A549 (cell line): Measurements from ENCODE around the gene DPYSL3. TPM values are rescaled to one million over a fixed set of nuclear protein-coding genes. Genes with fewer than 3 reads are reported as not detected.

ENCODE experiments used
- ATAC-seq, 2 experiments: fragments of 200-7000 bp in 1 of 2; fragments of >200 bp in 1 of 2; cut with Nextera tagmentation in 1 of 2; cut with Tn5 transposase in 1 of 2; 3 replicates each; pipeline versions ENCODE4 v1.8.0 to v1.9.1; 2018 to 2020; ENCODE audit warnings: mild to moderate bottlenecking in 1 of 2, moderate library complexity in 1 of 2
- CTCF ChIA-PET: fragments of 300-600 bp; sonication (Branson Sonifier 250); formaldehyde crosslinking; extraction: SDS; loops from one replicate; lab custom pipeline; 2021; ENCODE audit warnings: antibody characterized with exemption, inconsistent platforms; lab: Yijun Ruan, JAX
- POLR2A ChIA-PET: fragments of 350-600 bp; formaldehyde crosslinking; extraction: SDS; loops from one replicate; lab custom pipeline; 2021; ENCODE audit warnings: antibody characterized with exemption, inconsistent platforms; lab: Yijun Ruan, JAX
- DNase-seq, 2 experiments: peaks; one replicate each; pipeline versions ENCODE4 v3.0.0 to v3.0.0-alpha.2; 2011 to 2016; ENCODE audit warnings: low read depth in 1 of 2, low spot score in 1 of 2
- FAIRE-seq: peaks from 2 replicates; lab custom pipeline; 2011; peaks lifted over from hg19 to GRCh38; lab: Jason Lieb, UNC
- H3K27ac ChIP-seq, 2 experiments: fragments of >200 bp; sonication (Bioruptor Twin); formaldehyde crosslinking; 3 replicates each; pipeline ENCODE4 v1.5.1; 2016 to 2017
- H3K4me1 ChIP-seq: fragments of >200 bp; sonication (Bioruptor Twin); formaldehyde crosslinking; 3 replicates; pipeline ENCODE4 v1.6.1; 2016
- H3K4me2 ChIP-seq: fragments of >200 bp; sonication (Bioruptor Twin); formaldehyde crosslinking; 3 replicates; pipeline ENCODE4 v1.6.1; 2016
- H3K4me3 ChIP-seq: fragments of >200 bp; sonication (Bioruptor Twin); formaldehyde crosslinking; 3 replicates; pipeline ENCODE4 v1.5.1; 2016
- H3K9me3 ChIP-seq: fragments of >200 bp; sonication (Bioruptor Twin); formaldehyde crosslinking; 3 replicates; pipeline ENCODE4 v1.6.1; 2016
- BCL3 ChIP-seq: fragments of >200 bp; sonication (Bioruptor Twin); formaldehyde crosslinking; IDR thresholded peaks from 3 replicates; pipeline ENCODE4 v1.6.1; 2016
- CEBPB ChIP-seq, 2 experiments: fragments of >200 bp in 1 of 2; sonication (Bioruptor Twin) in 1 of 2; formaldehyde crosslinking in 1 of 2; IDR thresholded peaks; 2 replicates each; pipeline ENCODE4 v1.6.1; 2012 to 2016
- EHMT2 ChIP-seq: fragments of 200-600 bp; sonication (generic); IDR thresholded peaks from 2 replicates; pipeline ENCODE4 v1.6.1; 2016; ENCODE audit warnings: antibody characterized with exemption, low read depth, mild to moderate bottlenecking, moderate library complexity
- EP300 ChIP-seq, 2 experiments: fragments of >200 bp; sonication (Bioruptor Twin); formaldehyde crosslinking; IDR thresholded peaks; 2 replicates in 1 of 2; 3 replicates in 1 of 2; pipeline ENCODE4 v1.6.1; 2016 to 2017
- FOSB ChIP-seq: fragments of 250-450 bp; sonication (Bioruptor Pico); IDR thresholded peaks from 2 replicates; pipeline ENCODE4 v1.5.0; 2020; ENCODE audit warnings: mild to moderate bottlenecking, moderate library complexity
- FOXS1 ChIP-seq: fragments of 250-450 bp; sonication (Bioruptor Pico); IDR thresholded peaks from 2 replicates; pipeline ENCODE4 v1.5.0; 2020; ENCODE audit warnings: mild to moderate bottlenecking, moderate library complexity
- GATA3 ChIP-seq: IDR thresholded peaks from 2 replicates; pipeline ENCODE4 v1.6.1; 2012; ENCODE audit warnings: borderline replicate concordance
- HEYL ChIP-seq: fragments of 250-450 bp; sonication (Bioruptor Pico); IDR thresholded peaks from 2 replicates; pipeline ENCODE4 v1.8.0; 2021; ENCODE audit warnings: mild to moderate bottlenecking, moderate library complexity
- HMGXB4 ChIP-seq: fragments of 250-450 bp; sonication (Bioruptor Pico); IDR thresholded peaks from 2 replicates; pipeline ENCODE4 v1.5.0; 2021; ENCODE audit warnings: mild to moderate bottlenecking, moderate library complexity, borderline replicate concordance
- JUNB ChIP-seq: fragments of >200 bp; sonication (Bioruptor Twin); formaldehyde crosslinking; IDR thresholded peaks from 2 replicates; pipeline ENCODE4 v1.6.1; 2016
- KDM1A ChIP-seq: fragments of 200-600 bp; sonication (generic); IDR thresholded peaks from 2 replicates; pipeline ENCODE4 v1.6.1; 2016; ENCODE audit warnings: low read depth, mild to moderate bottlenecking
- MAFK ChIP-seq: fragments of 450-650 bp; IDR thresholded peaks from 2 replicates; pipeline ENCODE4 v1.6.1; 2014; ENCODE audit not compliant: partially characterized antibody
- NPAS2 ChIP-seq: fragments of 250-450 bp; sonication (Bioruptor Pico); IDR thresholded peaks from 2 replicates; pipeline ENCODE4 v1.8.0; 2022; ENCODE audit warnings: mild to moderate bottlenecking, moderate library complexity, borderline replicate concordance
- PHF8 ChIP-seq: fragments of 200-600 bp; sonication (generic); IDR thresholded peaks from 2 replicates; pipeline ENCODE4 v1.6.1; 2016; ENCODE audit warnings: low read depth, mild to moderate bottlenecking, antibody characterized with exemption, moderate library complexity, borderline replicate concordance
- RAD21 ChIP-seq, 2 experiments: fragments of >200 bp in 1 of 2; sonication (Bioruptor Twin) in 1 of 2; formaldehyde crosslinking in 1 of 2; IDR thresholded peaks in 1 of 2; conservative IDR thresholded peaks in 1 of 2; 2 replicates in 1 of 2; 3 replicates in 1 of 2; pipeline ENCODE4 v1.6.1; 2012 to 2018; ENCODE audit warnings: inconsistent platforms in 1 of 2
- RNF2 ChIP-seq: fragments of 200-600 bp; sonication (generic); IDR thresholded peaks from 2 replicates; pipeline ENCODE4 v1.6.1; 2016; ENCODE audit warnings: low read depth, mild to moderate bottlenecking, antibody characterized with exemption, moderate library complexity, borderline replicate concordance
- SMC3 ChIP-seq: fragments of >200 bp; sonication (Bioruptor Twin); formaldehyde crosslinking; IDR thresholded peaks from 3 replicates; pipeline ENCODE4 v1.6.1; 2018; ENCODE audit warnings: inconsistent platforms
- SREBF2 ChIP-seq: fragments of 450-650 bp; IDR thresholded peaks from 2 replicates; pipeline ENCODE4 v1.6.1; 2014; ENCODE audit warnings: mild to moderate bottlenecking, moderate library complexity
- TP53 ChIP-seq: fragments of 250-450 bp; sonication (Bioruptor Pico); IDR thresholded peaks from 2 replicates; pipeline ENCODE4 v1.5.0; 2021; ENCODE audit warnings: mild to moderate bottlenecking, moderate library complexity
- WGBS: methylation state at CpG from one replicate; pipeline ENCODE4 v1.1.6; 2017; ENCODE audit errors: missing lambda C conversion rate; 5-methylcytosine and 5-hydroxymethylcytosine counted together
- polyA plus RNA-seq, 4 experiments: library from polyadenylated mRNA; depleted of rRNA in 3 of 4; stranded (reverse); fragments of >200 nt; fragmentation: RNase III in 1 of 4; extraction: RNeasy Plus Mini Kit Qiagen cat#74134 plus additional on column Dnase treatment in 1 of 4; gene quantifications; 2 replicates in 3 of 4; 3 replicates in 1 of 4; pipeline ENCODE4 v1.2.3, GENCODE V29; 2011 to 2017

Gene DPYSL3
- polyA plus RNA-seq, 2 of the 4 experiments (the other 2 are of a cell fraction), result 16.5 to 22.3 TPM

GRCh38 chr5:147382776-147383175, 127.1 kb downstream of the DPYSL3 start:
- ATAC-seq (no peak), FAIRE-seq (no peak), DNase-seq (no peak)
- Histone ChIP-seq H3K4me1 (no peaks in the 10 kb centered on the region), H3K4me2 (no peak overlapping the region), H3K27ac (no peak overlapping the region), H3K9me3 (peaks cover 4% of the 10 kb centered on the region; the same call in 2 of the 3 replicates), H3K4me3 (no peak overlapping the region)
- ChIA-PET POLR2A (no interaction called here), CTCF (interaction anchor here (1.4 to 4.0 kb wide), 2 partner anchors 8 to 194 kb away, joined by 5 to 14 read pairs; no protein-coding TSS in a partner anchor)
- TF ChIP-seq CEBPB (IDR thresholded peaks at IDR 0.05), result no peak
- no peak for TF ChIP-seq PHF8
- no peak for TF ChIP-seq JUNB
- no peak for TF ChIP-seq RNF2
- no peak for TF ChIP-seq KDM1A
- TF ChIP-seq HMGXB4, result no peak
- TF ChIP-seq FOSB (CRISPR knock-in tag), result no peak
- no peak for TF ChIP-seq EP300 (IDR thresholded peaks at IDR 0.05)
- no peak for TF ChIP-seq TP53 (CRISPR knock-in tag)
- TF ChIP-seq GATA3, result no peak
- 43% methylated on average over 3 of the region's 4 CpGs for WGBS

- ATAC-seq (no peak), DNase-seq (no peak), FAIRE-seq (no peak)
- Histone ChIP-seq H3K27ac (no peak overlapping the region), H3K9me3 (peaks cover 4% of the 10 kb centered on the region; the same call in 2 of the 3 replicates), H3K4me3 (no peak overlapping the region), H3K4me2 (no peak overlapping the region), H3K4me1 (no peaks in the 10 kb centered on the region)
- 29% methylated on average over 3 of the region's 3 CpGs for WGBS
- ChIA-PET CTCF (interaction anchor here (0.6 to 4.0 kb wide), 3 partner anchors 10 to 247 kb away, joined by 3 to 14 read pairs (median 5); partner anchors contain the start of gene DPYSL3), POLR2A (no interaction called here)
- TF ChIP-seq SREBF2 (no peak), HMGXB4 (no peak), SMC3 (no peak), RAD21 (conservative IDR thresholded peaks at IDR 0.05 in 1 of 2, IDR thresholded peaks at IDR 0.05 in 1 of 2) (no peak), FOSB (CRISPR knock-in tag) (no peak)
Observed at GRCh38 chr5:147381555-147381954, 128.3 kb downstream of the DPYSL3 start.

- no peak overlapping the region for H3K27ac ChIP-seq
- no peak overlapping the region for H3K4me3 ChIP-seq
- DNase-seq (no peak), FAIRE-seq (no peak), ATAC-seq (no peak)
- ChIA-PET CTCF (no interaction called here), POLR2A (no interaction called here)
- H3K9me3 ChIP-seq, result peaks cover 4% of the 10 kb centered on the region; the same call in 2 of the 3 replicates
- H3K4me2 ChIP-seq, result no peak overlapping the region
- no peaks in the 10 kb centered on the region for H3K4me1 ChIP-seq
- 90% methylated on average over 1 of the region's 1 CpG for WGBS
- TF ChIP-seq SREBF2, result no peak
- TF ChIP-seq TP53 (CRISPR knock-in tag), result no peak
- TF ChIP-seq SMC3, result no peak
- TF ChIP-seq MAFK, result peak; percentile 93
Observed at GRCh38 chr5:147377682-147378081, 132.2 kb downstream of the DPYSL3 start.

- 52% methylated on average over 5 of the region's 5 CpGs for WGBS
- Histone ChIP-seq H3K4me3 (no peak overlapping the region), H3K4me2 (no peak overlapping the region), H3K4me1 (no peaks in the 10 kb centered on the region), H3K27ac (no peak overlapping the region), H3K9me3 (peaks cover 4% of the 10 kb centered on the region; the same call in 2 of the 3 replicates)
- ATAC-seq, result no peak
- ChIA-PET POLR2A (no interaction called here), CTCF (interaction anchor here (0.6 to 2.6 kb wide), 4 partner anchors 15 to 206 kb away, joined by 3 to 11 read pairs (median 4); no protein-coding TSS in a partner anchor)
- DNase-seq, result no peak
- TF ChIP-seq BCL3 (no peak), NPAS2 (CRISPR knock-in tag) (no peak), EHMT2 (no peak), MAFK (no peak), FOXS1 (CRISPR knock-in tag) (no peak), HEYL (no peak)
- no peak for FAIRE-seq
Observed at GRCh38 chr5:147375151-147375550, 134.7 kb downstream of the DPYSL3 start.
